ENCODE results near the gene PFN3.

DNA sequence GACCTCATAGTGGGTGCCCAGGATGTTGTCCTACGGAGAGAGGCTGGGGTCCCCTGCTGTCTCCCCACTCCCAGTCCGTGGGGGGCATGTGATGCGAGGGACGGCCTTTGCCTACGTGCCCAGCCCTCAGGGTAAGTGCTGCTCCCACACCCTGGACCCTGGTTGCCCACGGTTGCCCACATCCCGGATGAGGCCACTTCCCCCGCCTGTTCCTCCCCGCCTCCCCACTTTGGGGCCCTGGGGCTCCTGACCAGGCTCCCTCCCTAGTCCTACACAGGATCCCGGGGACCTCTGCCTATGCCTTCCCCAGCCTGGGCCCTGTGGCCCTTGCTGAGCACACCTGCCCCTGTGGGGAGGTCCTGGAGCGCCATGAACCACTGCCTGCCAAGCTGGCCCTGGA, 14.7 kb downstream of the PFN3 start:
- TF ChIP-seq TP53 (CRISPR knock-in tag; IDR thresholded peaks at IDR 0.05) (no peak), CREB1 (CRISPR knock-in tag; IDR thresholded peaks at IDR 0.05) (no peak), NR3C1 (CRISPR knock-in tag; conservative IDR thresholded peaks at IDR 0.05; ENCODE audit: low read depth) (no peak), ZNF138 (CRISPR knock-in tag; conservative IDR thresholded peaks at IDR 0.05) (no peak), NR1H2 (CRISPR knock-in tag; IDR thresholded peaks at IDR 0.05) (no peak)
- TF ChIP-seq, protein P1, sequence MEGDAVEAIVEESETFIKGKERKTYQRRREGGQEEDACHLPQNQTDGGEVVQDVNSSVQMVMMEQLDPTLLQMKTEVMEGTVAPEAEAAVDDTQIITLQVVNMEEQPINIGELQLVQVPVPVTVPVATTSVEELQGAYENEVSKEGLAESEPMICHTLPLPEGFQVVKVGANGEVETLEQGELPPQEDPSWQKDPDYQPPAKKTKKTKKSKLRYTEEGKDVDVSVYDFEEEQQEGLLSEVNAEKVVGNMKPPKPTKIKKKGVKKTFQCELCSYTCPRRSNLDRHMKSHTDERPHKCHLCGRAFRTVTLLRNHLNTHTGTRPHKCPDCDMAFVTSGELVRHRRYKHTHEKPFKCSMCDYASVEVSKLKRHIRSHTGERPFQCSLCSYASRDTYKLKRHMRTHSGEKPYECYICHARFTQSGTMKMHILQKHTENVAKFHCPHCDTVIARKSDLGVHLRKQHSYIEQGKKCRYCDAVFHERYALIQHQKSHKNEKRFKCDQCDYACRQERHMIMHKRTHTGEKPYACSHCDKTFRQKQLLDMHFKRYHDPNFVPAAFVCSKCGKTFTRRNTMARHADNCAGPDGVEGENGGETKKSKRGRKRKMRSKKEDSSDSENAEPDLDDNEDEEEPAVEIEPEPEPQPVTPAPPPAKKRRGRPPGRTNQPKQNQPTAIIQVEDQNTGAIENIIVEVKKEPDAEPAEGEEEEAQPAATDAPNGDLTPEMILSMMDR (IDR thresholded peaks at IDR 0.05): no peak
- TF ChIP-seq, protein P2, sequence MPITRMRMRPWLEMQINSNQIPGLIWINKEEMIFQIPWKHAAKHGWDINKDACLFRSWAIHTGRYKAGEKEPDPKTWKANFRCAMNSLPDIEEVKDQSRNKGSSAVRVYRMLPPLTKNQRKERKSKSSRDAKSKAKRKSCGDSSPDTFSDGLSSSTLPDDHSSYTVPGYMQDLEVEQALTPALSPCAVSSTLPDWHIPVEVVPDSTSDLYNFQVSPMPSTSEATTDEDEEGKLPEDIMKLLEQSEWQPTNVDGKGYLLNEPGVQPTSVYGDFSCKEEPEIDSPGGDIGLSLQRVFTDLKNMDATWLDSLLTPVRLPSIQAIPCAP (CRISPR knock-in tag; IDR thresholded peaks at IDR 0.05): no peak
- TF ChIP-seq, protein P3, sequence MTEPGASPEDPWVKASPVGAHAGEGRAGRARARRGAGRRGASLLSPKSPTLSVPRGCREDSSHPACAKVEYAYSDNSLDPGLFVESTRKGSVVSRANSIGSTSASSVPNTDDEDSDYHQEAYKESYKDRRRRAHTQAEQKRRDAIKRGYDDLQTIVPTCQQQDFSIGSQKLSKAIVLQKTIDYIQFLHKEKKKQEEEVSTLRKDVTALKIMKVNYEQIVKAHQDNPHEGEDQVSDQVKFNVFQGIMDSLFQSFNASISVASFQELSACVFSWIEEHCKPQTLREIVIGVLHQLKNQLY (CRISPR knock-in tag; IDR thresholded peaks at IDR 0.05): no peak
- TF ChIP-seq, protein P4, sequence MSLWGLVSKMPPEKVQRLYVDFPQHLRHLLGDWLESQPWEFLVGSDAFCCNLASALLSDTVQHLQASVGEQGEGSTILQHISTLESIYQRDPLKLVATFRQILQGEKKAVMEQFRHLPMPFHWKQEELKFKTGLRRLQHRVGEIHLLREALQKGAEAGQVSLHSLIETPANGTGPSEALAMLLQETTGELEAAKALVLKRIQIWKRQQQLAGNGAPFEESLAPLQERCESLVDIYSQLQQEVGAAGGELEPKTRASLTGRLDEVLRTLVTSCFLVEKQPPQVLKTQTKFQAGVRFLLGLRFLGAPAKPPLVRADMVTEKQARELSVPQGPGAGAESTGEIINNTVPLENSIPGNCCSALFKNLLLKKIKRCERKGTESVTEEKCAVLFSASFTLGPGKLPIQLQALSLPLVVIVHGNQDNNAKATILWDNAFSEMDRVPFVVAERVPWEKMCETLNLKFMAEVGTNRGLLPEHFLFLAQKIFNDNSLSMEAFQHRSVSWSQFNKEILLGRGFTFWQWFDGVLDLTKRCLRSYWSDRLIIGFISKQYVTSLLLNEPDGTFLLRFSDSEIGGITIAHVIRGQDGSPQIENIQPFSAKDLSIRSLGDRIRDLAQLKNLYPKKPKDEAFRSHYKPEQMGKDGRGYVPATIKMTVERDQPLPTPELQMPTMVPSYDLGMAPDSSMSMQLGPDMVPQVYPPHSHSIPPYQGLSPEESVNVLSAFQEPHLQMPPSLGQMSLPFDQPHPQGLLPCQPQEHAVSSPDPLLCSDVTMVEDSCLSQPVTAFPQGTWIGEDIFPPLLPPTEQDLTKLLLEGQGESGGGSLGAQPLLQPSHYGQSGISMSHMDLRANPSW (CRISPR knock-in tag; conservative IDR thresholded peaks at IDR 0.05; ENCODE audit: low read depth): no peak
- TF ChIP-seq, protein P5, sequence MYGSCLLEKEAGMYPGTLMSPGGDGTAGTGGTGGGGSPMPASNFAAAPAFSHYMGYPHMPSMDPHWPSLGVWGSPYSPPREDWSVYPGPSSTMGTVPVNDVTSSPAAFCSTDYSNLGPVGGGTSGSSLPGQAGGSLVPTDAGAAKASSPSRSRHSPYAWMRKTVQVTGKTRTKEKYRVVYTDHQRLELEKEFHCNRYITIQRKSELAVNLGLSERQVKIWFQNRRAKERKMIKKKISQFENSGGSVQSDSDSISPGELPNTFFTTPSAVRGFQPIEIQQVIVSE (CRISPR knock-in tag; IDR thresholded peaks at IDR 0.05; ENCODE audit: borderline replicate concordance): no peak
